C4-2B (cell line): Measurements from ENCODE around the gene ADD1.

Source experiments
- H3K27ac ChIP-seq: fragments of 450-650 bp; 2 replicates; pipeline ENCODE4 v1.5.1; 2017
- CTCF ChIP-seq: fragments of 450-650 bp; conservative IDR thresholded peaks from 2 replicates; pipeline ENCODE4 v1.5.1; 2017; ENCODE audit warnings: mild to moderate bottlenecking
- ZFX ChIP-seq: fragments of 450-650 bp; IDR thresholded peaks from 2 replicates; pipeline ENCODE4 v1.6.1; 2017

The ADD1 gene

GRCh38 chr4:2968381-2968780 is 124.7 kb downstream of the ADD1 start:
- H3K27ac ChIP-seq, result no peak overlapping the region
- TF ChIP-seq ZFX (no peak), CTCF (no peak)

- no peak overlapping the region for H3K27ac ChIP-seq
- no peak for TF ChIP-seq ZFX
- TF ChIP-seq CTCF, result no peak
Measured at GRCh38 chr4:2971275-2971674, 127.6 kb downstream of the ADD1 start.

- no peak overlapping the region for H3K27ac ChIP-seq
- no peak for TF ChIP-seq CTCF
- no peak for TF ChIP-seq ZFX
Measured at GRCh38 chr4:2977211-2978088, 133.8 kb downstream of the ADD1 start.
